ENCODE measurements around the gene JAK2. TPM values are rescaled to one million over a fixed set of nuclear protein-coding genes. Genes with fewer than 3 reads are reported as not detected.

JAK2 gene
- total RNA-seq: 24.4 TPM
- long read RNA-seq, full-length matches to known transcripts: 19 of 51 reads
- long read RNA-seq, partial matches to known transcripts: 8 of 51 reads
- long read RNA-seq, other reads (novel, unspliced or antisense): 24 of 51 reads

DNA sequence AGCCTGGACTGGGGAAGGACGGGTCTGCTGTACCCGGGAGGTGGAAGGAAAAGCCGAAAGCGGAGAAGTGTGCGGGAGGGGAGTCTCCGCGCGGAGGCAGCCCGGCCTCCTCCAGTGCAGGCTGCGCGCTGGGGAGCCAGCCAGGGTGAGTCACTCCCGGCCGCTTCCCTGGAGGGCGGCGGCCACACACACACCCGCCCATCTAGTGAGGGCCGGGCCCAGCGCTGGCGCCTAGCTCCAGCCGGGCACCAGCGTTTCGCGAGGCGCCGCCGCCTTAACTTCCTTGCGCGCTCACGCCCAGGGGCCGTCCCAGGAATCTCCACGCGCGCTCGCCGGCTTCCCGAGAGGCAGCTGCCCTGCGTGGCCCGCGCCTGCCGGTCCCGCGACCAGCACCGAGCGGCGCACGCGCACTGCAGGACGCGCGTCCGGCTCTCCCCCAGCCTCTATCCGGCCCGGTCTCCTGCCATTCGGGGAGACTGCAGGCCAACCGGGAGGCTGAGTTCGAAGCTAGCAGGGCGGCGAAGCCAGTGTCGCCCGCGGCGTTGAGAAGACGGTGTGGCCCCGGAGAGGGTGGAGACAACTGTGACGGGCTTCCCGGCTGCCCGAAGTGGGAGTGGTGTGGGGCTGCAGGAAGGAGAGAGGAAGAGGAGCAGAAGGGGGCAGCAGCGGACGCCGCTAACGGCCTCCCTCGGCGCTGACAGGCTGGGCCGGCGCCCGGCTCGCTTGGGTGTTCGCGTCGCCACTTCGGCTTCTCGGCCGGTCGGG is at the start of gene JAK2:
TSS of gene JAK2 (plus strand) at position 652 of the 765 bp plus-strand sequence. CDS start 36,716 bp downstream, outside the sequence.
- ATAC-seq: peak; percentile 94
- H3K9me3 ChIP-seq: no peaks in the 10 kb centered on the region
- H3K27me3 ChIP-seq: no peaks in the 10 kb centered on the region
- H3K4me1 ChIP-seq: peaks cover 38% of the 10 kb centered on the region
- peak within 1 kb of the TSS; percentile 95 for H3K4me3 ChIP-seq
- intact Hi-C loops (cut with DNase I): loop anchor here (5.0 kb wide), 2 partner anchors 223 to 612 kb away; no protein-coding TSS in a partner anchor
- H3K27ac ChIP-seq: peak within 1 kb of the TSS; percentile 98
- H3K36me3 ChIP-seq: peaks cover 3% of the 10 kb centered on the region
- DNase-seq: peak; percentile 96
- TF ChIP-seq, protein P1, sequence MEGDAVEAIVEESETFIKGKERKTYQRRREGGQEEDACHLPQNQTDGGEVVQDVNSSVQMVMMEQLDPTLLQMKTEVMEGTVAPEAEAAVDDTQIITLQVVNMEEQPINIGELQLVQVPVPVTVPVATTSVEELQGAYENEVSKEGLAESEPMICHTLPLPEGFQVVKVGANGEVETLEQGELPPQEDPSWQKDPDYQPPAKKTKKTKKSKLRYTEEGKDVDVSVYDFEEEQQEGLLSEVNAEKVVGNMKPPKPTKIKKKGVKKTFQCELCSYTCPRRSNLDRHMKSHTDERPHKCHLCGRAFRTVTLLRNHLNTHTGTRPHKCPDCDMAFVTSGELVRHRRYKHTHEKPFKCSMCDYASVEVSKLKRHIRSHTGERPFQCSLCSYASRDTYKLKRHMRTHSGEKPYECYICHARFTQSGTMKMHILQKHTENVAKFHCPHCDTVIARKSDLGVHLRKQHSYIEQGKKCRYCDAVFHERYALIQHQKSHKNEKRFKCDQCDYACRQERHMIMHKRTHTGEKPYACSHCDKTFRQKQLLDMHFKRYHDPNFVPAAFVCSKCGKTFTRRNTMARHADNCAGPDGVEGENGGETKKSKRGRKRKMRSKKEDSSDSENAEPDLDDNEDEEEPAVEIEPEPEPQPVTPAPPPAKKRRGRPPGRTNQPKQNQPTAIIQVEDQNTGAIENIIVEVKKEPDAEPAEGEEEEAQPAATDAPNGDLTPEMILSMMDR (IDR thresholded peaks at IDR 0.05): peak; percentile 56

DNA sequence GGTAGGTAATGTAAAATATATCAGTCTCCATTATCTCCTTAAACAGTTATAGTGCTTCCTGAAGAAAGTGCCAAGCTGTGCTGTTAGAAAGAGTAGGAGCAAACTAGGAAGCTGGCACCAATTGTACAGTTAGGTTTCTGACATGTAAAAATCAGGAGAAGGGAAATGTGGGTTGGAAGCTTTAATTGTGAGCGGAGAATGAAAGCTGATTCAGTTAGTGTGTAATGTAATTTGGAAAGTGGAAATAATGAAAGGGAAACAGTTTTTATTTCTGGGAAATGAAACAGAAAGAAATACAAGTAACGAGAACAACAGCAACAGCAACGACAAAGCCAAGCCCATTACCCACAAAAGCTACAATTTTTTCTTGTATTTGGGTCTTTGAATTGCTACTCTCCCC is 48.8 kb upstream of the JAK2 start:
- H3K9me3 ChIP-seq: no peaks in the 10 kb centered on the region
- H3K27me3 ChIP-seq: no peaks in the 10 kb centered on the region
- no peak overlapping the region for H3K27ac ChIP-seq
- TF ChIP-seq, protein P1 (IDR thresholded peaks at IDR 0.05): no peak
- DNase-seq: no peak
- H3K36me3 ChIP-seq: no peaks in the 10 kb centered on the region
- no peak for ATAC-seq
- no peak overlapping the region for H3K4me3 ChIP-seq
- intact Hi-C loops (cut with DNase I): no loop called here
- peaks cover 31% of the 10 kb centered on the region for H3K4me1 ChIP-seq

DNA sequence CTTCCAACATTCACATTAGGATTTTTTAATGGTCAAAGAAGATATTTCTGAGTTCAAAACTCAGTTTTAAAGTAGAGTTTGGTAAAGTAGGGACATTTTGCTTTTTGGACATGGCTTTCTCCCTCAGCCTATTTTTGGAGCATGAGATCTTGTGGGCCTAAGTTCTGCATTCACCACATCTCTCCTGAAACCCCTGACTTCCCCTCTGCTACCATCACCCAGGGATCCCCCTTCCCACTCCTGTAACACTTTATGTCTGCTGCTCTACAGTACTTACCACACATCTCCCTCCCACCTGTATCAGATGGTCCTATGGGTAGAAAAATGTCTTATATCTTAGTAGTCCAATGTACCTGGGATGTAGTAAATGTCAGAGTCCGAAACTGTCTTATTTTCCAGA is 48.2 kb upstream of the JAK2 start:
- TF ChIP-seq, protein P1 (IDR thresholded peaks at IDR 0.05): no peak
- H3K27ac ChIP-seq: no peak overlapping the region
- peak; percentile 23 for ATAC-seq

DNA sequence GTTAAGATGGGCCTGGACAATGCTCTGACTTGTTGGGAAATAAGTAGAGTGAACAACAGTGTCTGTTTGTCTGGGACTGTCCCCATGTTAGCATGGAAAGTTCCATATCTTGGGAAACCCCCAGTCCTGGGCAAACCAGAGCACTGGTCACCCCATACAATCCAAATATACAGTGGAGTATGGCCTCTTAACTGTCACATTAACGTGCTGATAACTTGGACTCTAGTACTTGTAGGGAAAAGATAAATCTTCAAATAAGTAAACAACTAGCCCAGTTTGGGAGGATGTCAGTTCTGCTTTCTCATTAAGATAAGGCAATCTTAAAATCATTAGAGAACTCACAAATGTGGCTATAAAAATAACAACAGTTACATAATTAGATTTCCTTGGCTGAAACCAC is 47.6 kb upstream of the JAK2 start:
- Histone ChIP-seq H3K4me1 (peaks cover 31% of the 10 kb centered on the region), H3K9me3 (no peaks in the 10 kb centered on the region), H3K4me3 (no peak overlapping the region), H3K27me3 (no peaks in the 10 kb centered on the region), H3K27ac (no peak overlapping the region), H3K36me3 (no peaks in the 10 kb centered on the region)
- no peak for ATAC-seq
- TF ChIP-seq, protein P1 (IDR thresholded peaks at IDR 0.05): no peak
- DNase-seq: no peak
- intact Hi-C loops (cut with DNase I): no loop called here

More for the DNA sequence above, 48.2 kb upstream of the JAK2 start:
- DNase-seq: no peak
- H3K27me3 ChIP-seq: no peaks in the 10 kb centered on the region
- no peaks in the 10 kb centered on the region for H3K36me3 ChIP-seq
- no peaks in the 10 kb centered on the region for H3K9me3 ChIP-seq
- intact Hi-C loops (cut with DNase I): no loop called here
- peaks cover 31% of the 10 kb centered on the region for H3K4me1 ChIP-seq
- no peak overlapping the region for H3K4me3 ChIP-seq

DNA sequence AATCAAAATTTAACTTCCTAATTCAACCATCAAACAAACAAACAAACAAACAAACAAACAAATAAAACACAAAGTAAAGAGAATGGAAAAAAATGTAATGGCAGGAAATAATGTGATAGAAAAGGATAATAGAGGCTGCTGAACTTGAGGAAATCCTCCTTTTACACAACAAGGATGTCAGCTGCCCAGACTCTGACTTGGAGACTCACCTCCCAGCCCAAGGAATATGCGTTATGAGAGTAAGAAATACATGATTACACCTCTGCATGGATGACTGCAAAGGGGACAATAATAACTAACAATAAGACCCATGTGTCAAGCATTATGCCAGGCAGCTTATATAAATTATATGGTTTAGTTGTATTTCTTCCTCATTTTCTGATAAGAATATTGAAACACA is 46.6 kb upstream of the JAK2 start:
- no peak overlapping the region for H3K27ac ChIP-seq
- H3K36me3 ChIP-seq: no peaks in the 10 kb centered on the region
- no peaks in the 10 kb centered on the region for H3K27me3 ChIP-seq
- H3K4me1 ChIP-seq: peaks cover 31% of the 10 kb centered on the region
- TF ChIP-seq, protein P1 (IDR thresholded peaks at IDR 0.05): no peak
- DNase-seq (no peak), ATAC-seq (no peak)
- no peak overlapping the region for H3K4me3 ChIP-seq
- no peaks in the 10 kb centered on the region for H3K9me3 ChIP-seq
- intact Hi-C loops (cut with DNase I): no loop called here

Data from upper lobe of right lung (tissue), 1 donor.